Adipocyte (in vitro differentiated cells): ENCODE data around the gene BTNL9.
"Not testable (repeated sequence)": the region's sequence is repeated elsewhere in the genome, so short reads cannot be mapped to it uniquely, and the experiment has no call there.

Experiments
- DNase-seq: peaks from one replicate; pipeline ENCODE4 v3.0.0-alpha.2; 2015; ENCODE audit warnings: low read depth
- H3K27me3 ChIP-seq: replicated peaks from 2 replicates; pipeline ENCODE4 v1.7.0; 2013; ENCODE audit warnings: mild to moderate bottlenecking, low read length, moderate library complexity; ENCODE audit not compliant: control insufficient read depth, insufficient read depth
- H3K36me3 ChIP-seq: 2 replicates; pipeline ENCODE4 v1.7.0; 2013; ENCODE audit warnings: low read length, mild to moderate bottlenecking, moderate library complexity; ENCODE audit not compliant: control insufficient read depth, insufficient read depth, severe bottlenecking
- H3K4me1 ChIP-seq: 2 replicates; pipeline ENCODE4 v1.7.0; 2013; ENCODE audit warnings: mild to moderate bottlenecking, low read length, moderate library complexity; ENCODE audit not compliant: control insufficient read depth, insufficient read depth
- H3K4me3 ChIP-seq: 2 replicates; pipeline ENCODE4 v1.7.0; 2013; ENCODE audit warnings: mild to moderate bottlenecking, low read length, moderate library complexity
- H3K9ac ChIP-seq: 2 replicates; pipeline ENCODE4 v1.7.0; 2013; ENCODE audit warnings: mild to moderate bottlenecking, low read length, moderate library complexity
- H3K9me3 ChIP-seq: 2 replicates; pipeline ENCODE4 v1.7.0; 2013; ENCODE audit warnings: mild to moderate bottlenecking, low read length, moderate library complexity; ENCODE audit not compliant: control insufficient read depth

The BTNL9 gene

GRCh38 chr5:181043285-181044092, 3.4 kb downstream of the BTNL9 start:
- no peak overlapping the region for H3K4me3 ChIP-seq
- H3K9ac ChIP-seq, result no peak overlapping the region
- DNase-seq, result no peak
- peaks cover 57% of the 10 kb centered on the region for H3K27me3 ChIP-seq
- H3K4me1 ChIP-seq, result peaks cover 3% of the 10 kb centered on the region
- no peaks in the 10 kb centered on the region for H3K36me3 ChIP-seq
- H3K9me3 ChIP-seq, result no peaks in the 10 kb centered on the region

DNA sequence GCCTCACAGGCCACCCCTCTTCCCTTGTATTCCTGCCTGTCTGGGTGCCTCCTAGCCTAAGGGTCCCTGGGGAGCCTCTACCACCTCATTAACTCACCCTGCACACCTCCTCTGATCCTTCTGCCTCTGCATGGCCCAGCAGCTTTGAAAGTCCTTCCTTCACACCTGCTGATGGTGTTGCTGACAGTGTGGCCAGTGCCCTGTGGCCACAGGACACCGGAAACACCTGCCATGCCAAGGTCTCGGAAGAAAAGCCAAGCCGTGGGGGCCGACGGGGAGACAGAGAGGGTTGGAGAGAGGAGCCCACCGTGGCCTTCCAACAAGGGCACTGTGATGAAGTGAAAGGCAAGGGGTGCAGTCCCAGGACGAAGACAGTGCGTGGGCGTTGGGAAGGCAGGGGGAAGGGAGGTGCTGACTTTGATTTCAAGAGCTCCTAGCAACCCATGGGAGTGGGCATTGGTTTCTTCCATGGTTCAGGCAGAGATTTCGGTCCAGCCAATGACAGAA, 4.1 kb downstream of the BTNL9 start:
- no peak overlapping the region for H3K9ac ChIP-seq
- H3K9me3 ChIP-seq, result no peaks in the 10 kb centered on the region
- no peaks in the 10 kb centered on the region for H3K36me3 ChIP-seq
- peaks cover 55% of the 10 kb centered on the region for H3K27me3 ChIP-seq
- H3K4me3 ChIP-seq, result no peak overlapping the region
- no peak for DNase-seq
- H3K4me1 ChIP-seq, result peaks cover 3% of the 10 kb centered on the region

DNA sequence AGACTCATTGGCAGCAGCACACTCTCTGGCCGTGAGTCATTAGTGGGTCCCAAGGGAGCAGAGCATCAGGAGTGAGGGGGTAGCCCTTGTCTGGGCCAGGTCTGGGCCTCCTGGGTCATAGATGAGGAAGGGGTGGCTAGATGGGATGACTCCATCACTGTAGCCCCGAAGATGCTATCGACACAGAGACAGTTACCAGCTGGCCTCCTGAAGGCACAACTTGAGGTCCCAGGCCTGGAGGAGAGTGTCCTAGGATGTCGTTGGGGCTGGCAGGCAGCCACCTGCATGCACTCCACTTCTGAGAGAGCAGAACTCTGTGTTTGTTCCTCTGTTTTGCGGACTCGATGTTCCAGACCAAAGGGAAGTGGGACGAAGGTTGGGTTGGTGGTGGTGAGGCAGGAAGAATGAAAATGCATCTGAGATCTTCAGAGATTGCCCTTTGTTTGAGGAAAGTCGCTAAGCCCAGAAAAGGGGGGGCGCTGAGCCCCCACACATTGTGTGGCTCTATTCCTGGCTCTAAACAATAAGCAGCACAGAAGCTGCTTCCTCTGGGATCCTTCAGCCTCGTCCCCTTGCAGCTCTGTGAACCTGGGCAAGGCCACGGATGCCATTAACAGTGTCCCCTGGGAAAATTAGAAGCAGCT, 4.7 kb downstream of the BTNL9 start:
- no peaks in the 10 kb centered on the region for H3K9me3 ChIP-seq
- H3K27me3 ChIP-seq, result peaks cover 57% of the 10 kb centered on the region
- H3K36me3 ChIP-seq, result no peaks in the 10 kb centered on the region
- H3K4me3 ChIP-seq, result no peak overlapping the region
- H3K4me1 ChIP-seq, result peaks cover 3% of the 10 kb centered on the region
- no peak for DNase-seq
- H3K9ac ChIP-seq, result no peak overlapping the region

DNA sequence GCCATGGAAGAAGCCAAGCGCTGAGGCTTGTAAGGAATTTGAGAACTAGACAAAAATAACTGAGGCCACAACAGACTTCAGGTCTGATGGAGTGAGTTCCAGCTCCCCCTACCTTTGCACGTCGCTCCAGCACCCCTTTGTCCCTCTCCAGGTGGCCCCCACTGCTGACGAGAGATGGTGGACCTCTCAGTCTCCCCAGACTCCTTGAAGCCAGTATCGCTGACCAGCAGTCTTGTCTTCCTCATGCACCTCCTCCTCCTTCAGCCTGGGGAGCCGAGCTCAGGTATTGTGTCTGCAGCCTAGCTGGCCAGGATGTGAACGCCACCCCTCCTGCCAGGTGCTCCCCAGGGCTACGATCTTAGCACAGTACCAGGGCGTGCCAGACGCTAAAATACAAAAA, 5.2 kb downstream of the BTNL9 start:
- peaks cover 57% of the 10 kb centered on the region for H3K27me3 ChIP-seq

DNA sequence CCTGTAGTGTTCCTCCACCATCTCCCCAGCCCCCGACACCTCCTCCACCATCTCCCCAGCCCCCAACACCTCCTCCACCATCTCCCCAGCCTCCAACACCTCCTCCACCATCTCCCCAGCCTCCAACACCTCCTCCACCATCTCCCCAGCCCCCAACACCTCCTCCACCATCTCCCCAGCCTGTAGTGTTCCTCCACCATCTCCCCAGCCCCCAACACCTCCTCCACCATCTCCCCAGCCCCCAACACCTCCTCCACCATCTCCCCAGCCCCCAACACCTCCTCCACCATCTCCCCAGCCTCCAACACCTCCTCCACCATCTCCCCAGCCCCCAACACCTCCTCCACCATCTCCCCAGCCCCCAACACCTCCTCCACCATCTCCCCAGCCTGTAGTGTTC, 5.8 kb downstream of the BTNL9 start:
- not testable (repeated sequence) for H3K9ac ChIP-seq, DNase-seq, H3K4me3 ChIP-seq, H3K4me1 ChIP-seq, H3K36me3 ChIP-seq, H3K9me3 ChIP-seq
- H3K27me3 ChIP-seq, result peaks cover 54% of the 10 kb centered on the region

More for the DNA sequence above, 5.2 kb downstream of the BTNL9 start:
- H3K36me3 ChIP-seq, result no peaks in the 10 kb centered on the region
- no peak overlapping the region for H3K4me3 ChIP-seq
- H3K9ac ChIP-seq, result no peak overlapping the region
- no peaks in the 10 kb centered on the region for H3K9me3 ChIP-seq
- peaks cover 3% of the 10 kb centered on the region for H3K4me1 ChIP-seq
- no peak for DNase-seq

GRCh38 chr5:181047288-181047687, 7.2 kb downstream of the BTNL9 start:
- no peaks in the 10 kb centered on the region for H3K9me3 ChIP-seq
- no peak overlapping the region for H3K4me3 ChIP-seq
- no peak for DNase-seq
- no peaks in the 10 kb centered on the region for H3K36me3 ChIP-seq
- H3K9ac ChIP-seq, result no peak overlapping the region
- peaks cover 3% of the 10 kb centered on the region for H3K4me1 ChIP-seq
- peaks cover 57% of the 10 kb centered on the region for H3K27me3 ChIP-seq

GRCh38 chr5:181047921-181048320, 7.9 kb downstream of the BTNL9 start:
- no peak overlapping the region for H3K4me3 ChIP-seq
- no peaks in the 10 kb centered on the region for H3K36me3 ChIP-seq

DNA sequence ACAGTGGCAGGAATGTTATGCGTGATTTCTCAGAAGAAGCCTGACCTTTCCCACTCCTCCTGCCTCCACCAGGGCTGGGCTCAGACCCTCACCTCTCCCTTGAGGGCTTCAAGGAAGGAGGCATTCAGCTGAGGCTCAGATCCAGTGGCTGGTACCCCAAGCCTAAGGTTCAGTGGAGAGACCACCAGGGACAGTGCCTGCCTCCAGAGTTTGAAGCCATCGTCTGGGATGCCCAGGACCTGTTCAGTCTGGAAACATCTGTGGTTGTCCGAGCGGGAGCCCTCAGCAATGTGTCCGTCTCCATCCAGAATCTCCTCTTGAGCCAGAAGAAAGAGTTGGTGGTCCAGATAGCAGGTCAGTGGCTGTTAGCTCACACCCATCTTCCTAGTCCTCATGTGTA, 9.9 kb downstream of the BTNL9 start:
- Histone ChIP-seq H3K9ac (no peak overlapping the region), H3K4me1 (no peaks in the 10 kb centered on the region), H3K9me3 (no peaks in the 10 kb centered on the region), H3K4me3 (no peak overlapping the region), H3K27me3 (peaks cover 61% of the 10 kb centered on the region), H3K36me3 (no peaks in the 10 kb centered on the region)
- no peak for DNase-seq

More at GRCh38 chr5:181047921-181048320, 7.9 kb downstream of the BTNL9 start:
- no peak for DNase-seq
- H3K27me3 ChIP-seq, result peaks cover 55% of the 10 kb centered on the region
- no peaks in the 10 kb centered on the region for H3K9me3 ChIP-seq
- no peak overlapping the region for H3K9ac ChIP-seq
- peaks cover 3% of the 10 kb centered on the region for H3K4me1 ChIP-seq

- no peak for DNase-seq
- H3K9ac ChIP-seq, result no peak overlapping the region
- no peaks in the 10 kb centered on the region for H3K4me1 ChIP-seq
- H3K9me3 ChIP-seq, result peaks cover 3% of the 10 kb centered on the region
- peaks cover 68% of the 10 kb centered on the region for H3K27me3 ChIP-seq
- H3K36me3 ChIP-seq, result no peaks in the 10 kb centered on the region
- H3K4me3 ChIP-seq, result peak overlapping the region; percentile 62
Observed at GRCh38 chr5:181051841-181052671, 12.0 kb downstream of the BTNL9 start.

DNA sequence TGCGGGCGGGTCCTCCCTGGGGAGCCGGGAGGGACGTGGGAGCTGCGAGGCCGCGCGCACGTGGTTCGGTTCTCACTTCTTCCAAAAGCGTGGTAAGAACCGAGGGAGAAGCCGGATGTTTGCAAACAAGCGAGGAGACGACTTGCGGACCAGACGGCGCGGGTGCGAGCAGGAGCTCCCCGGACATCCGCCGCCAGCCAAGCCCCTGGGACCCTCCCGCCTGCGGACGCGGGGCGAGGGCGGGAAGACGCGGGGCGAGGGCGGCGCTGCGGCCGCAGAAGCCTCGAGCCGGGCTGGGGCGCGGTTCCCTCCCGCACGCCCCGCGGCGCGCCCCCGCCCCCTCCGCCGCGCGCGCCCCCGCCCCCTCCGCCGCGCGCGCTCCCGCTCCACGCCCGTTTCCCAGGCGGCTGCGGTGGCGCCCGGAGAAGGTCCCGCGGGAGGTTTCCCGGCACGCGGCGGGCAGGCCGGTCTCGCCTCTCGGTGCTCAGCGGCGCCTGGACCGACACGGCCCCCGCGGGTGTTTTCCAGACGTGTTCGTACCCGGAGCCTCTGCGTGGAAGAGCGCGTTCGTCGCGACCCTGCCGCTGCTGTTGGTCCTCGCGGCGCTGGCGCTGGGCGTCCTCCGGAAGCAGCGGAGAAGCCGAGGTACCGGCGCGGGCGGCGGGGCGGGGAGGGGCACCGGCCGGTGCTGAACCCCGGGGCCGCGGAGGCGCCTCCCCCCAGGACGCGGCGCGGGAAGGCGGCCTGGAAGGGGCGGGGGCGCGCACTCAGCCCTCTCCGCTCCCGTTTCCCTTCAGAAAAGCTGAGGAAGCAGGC, 12.8 kb downstream of the BTNL9 start:
- peak; percentile 23 for DNase-seq
- Histone ChIP-seq H3K36me3 (no peaks in the 10 kb centered on the region), H3K9ac (no peak overlapping the region), H3K9me3 (peaks cover 3% of the 10 kb centered on the region), H3K27me3 (peaks cover 71% of the 10 kb centered on the region), H3K4me1 (no peaks in the 10 kb centered on the region), H3K4me3 (peak overlapping the region; percentile 62)
